ENCODE measurements around the gene CROCC2. TPM values are rescaled to one million over a fixed set of nuclear protein-coding genes. Genes with fewer than 3 reads are reported as not detected.

CROCC2 gene
- total RNA-seq, 1 experiment from 2014 or later: not detected

DNA sequence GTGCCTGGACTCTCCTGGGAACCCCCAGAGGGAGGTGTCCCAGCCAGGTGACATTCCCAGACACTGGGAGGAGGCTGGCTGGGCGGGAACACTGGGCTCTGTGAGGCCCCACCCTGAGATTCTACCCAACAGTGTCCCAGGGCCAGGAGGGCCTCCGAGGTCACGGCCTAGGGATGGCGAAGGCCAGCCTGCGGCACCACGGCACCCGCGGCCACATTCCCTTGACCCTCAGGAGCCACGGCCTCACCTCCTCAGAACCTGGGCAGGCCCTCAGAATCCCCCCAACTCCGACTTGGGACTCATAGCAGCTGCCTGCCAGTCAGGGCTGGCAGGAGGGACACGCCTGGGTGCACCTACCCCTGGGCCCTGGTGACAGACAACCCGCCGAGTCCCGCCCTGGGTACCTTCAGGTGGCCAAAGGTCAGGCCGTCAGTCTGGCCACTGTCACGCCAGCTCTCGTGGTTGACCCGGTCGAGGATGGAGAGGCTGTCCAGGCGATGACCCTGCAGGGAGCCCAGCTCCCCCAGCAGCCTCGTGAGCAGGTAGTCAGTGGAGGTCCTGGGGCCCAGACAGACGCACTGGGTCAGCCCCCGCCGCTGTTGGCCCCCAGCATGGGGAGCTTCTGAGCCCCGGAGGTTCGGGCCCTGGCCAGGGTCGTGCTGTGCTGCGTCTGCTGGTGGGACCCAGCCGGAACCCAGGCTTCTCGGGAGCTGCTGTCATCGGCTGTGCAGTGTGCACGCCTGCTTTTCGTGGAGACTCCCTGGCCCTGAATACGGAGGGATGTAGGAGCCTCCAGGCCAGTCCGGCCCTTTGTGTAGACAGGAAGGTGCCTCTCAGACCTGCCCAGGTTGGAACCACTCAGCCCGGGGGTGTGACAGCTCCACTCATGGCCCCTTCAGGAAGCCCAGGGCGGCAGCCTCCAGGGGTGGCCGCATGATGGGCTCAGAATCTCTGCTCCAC lies 16.3 kb upstream of the CROCC2 start:
- in situ Hi-C loops (cut with HindIII; ENCODE audit: low sequenced_read_pairs): loop anchor here (5.0 kb wide), 1 partner anchor 43 kb away; no protein-coding TSS in a partner anchor
- no peak for DNase-seq (ENCODE audit: low spot score)

DNA sequence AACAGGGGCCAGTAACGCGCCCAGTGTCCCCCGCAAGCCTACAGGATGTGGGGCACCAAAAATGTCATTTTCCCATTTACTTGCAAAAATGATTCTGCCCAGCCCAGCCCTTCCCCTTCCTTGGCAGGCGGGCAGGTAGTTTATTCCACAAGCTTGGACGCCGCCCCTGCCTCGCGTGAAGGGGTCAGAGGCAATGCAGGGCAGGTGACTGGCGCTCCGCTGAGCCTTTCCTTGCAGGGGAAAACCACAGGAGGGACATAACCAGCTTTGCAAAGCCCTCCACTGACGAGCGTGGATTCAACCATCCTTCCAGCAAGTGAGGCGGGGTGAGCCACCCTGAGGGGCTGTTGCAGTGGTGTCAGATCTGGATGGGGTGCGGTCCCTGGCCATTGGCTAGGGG lies 15.4 kb upstream of the CROCC2 start:
- in situ Hi-C loops (cut with HindIII; ENCODE audit: low sequenced_read_pairs): loop anchor here (5.0 kb wide), 1 partner anchor 43 kb away; no protein-coding TSS in a partner anchor
- no peak for DNase-seq (ENCODE audit: low spot score)

- DNase-seq (ENCODE audit: low spot score): peak; percentile 29
- in situ Hi-C loops (cut with HindIII; ENCODE audit: low sequenced_read_pairs): loop anchor here (5.0 kb wide), 1 partner anchor 44 kb away; no protein-coding TSS in a partner anchor
Measured at GRCh38 chr2:240891492-240892340, 14.4 kb upstream of the CROCC2 start.

DNA sequence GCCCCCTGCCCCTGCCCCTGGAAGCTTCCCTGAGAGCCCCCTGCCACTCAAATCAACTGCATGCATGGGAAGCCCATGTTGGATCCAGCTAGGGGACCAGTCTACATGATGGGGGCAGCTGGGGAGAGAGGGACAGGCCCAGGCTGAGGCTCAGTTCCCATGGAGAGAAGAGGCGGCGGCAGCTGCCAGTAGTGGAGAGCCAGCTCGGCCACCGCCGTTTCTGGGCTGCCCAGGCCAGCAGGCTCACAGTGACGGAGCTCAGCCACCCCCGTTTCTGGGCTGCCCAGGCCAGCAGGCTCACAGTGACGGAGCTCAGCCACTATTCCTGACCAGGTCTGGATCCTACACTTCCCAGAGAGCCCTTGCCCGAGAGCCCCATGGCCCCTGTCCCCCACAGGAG lies 13.8 kb upstream of the CROCC2 start:
- in situ Hi-C loops (cut with HindIII; ENCODE audit: low sequenced_read_pairs): loop anchor here (5.0 kb wide), 1 partner anchor 45 kb away; no protein-coding TSS in a partner anchor
- peak; percentile 64 for DNase-seq (ENCODE audit: low spot score)

DNA sequence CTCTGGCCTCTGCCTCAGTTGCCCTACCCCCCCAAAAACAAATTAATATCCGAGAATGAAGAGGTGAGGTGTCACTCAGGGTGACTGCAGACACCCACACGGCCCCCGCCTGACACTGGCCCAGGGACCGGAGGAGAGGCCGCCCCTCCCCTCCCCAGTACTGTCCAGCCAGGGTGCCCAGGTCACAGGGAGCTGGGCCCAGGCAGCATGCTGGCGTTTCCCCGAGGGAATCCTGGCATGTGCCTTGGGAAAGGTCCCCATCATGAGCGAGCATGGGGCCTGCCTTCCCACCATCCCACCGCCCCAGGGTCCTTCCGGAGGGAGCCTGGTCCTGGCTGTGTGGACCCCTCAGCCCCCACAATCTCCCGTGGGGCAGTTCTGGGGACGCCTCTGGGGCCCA lies 13.2 kb upstream of the CROCC2 start:
- no peak for DNase-seq (ENCODE audit: low spot score)
- in situ Hi-C loops (cut with HindIII; ENCODE audit: low sequenced_read_pairs): loop anchor here (5.0 kb wide), 1 partner anchor 46 kb away; no protein-coding TSS in a partner anchor

GRCh38 chr2:240893363-240893844 lies 12.7 kb upstream of the CROCC2 start:
- in situ Hi-C loops (cut with HindIII; ENCODE audit: low sequenced_read_pairs): loop anchor here (5.0 kb wide), 1 partner anchor 46 kb away; no protein-coding TSS in a partner anchor
- DNase-seq (ENCODE audit: low spot score): no peak

DNA sequence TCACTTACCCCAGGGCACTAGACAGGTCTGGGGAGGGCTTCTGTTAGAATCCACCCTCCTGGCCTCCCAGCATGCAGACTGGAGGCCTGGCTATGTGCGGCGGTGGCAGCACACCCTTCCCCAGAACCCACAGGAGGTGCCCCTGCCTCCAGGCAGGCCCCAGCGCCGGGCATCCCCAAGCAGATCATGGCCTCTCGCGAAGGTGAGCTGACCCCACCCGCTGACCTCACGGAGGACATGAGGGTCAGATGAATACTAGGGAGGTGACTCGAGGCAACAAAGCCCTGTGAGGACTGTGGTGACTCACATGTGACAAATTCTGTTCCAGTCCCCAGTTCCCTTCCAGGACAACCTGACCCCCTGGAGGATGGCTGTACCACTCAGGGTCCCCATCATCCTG lies 12.1 kb upstream of the CROCC2 start:
- in situ Hi-C loops (cut with HindIII; ENCODE audit: low sequenced_read_pairs): loop anchor here (5.0 kb wide), 1 partner anchor 47 kb away; no protein-coding TSS in a partner anchor
- no peak for DNase-seq (ENCODE audit: low spot score)

DNA sequence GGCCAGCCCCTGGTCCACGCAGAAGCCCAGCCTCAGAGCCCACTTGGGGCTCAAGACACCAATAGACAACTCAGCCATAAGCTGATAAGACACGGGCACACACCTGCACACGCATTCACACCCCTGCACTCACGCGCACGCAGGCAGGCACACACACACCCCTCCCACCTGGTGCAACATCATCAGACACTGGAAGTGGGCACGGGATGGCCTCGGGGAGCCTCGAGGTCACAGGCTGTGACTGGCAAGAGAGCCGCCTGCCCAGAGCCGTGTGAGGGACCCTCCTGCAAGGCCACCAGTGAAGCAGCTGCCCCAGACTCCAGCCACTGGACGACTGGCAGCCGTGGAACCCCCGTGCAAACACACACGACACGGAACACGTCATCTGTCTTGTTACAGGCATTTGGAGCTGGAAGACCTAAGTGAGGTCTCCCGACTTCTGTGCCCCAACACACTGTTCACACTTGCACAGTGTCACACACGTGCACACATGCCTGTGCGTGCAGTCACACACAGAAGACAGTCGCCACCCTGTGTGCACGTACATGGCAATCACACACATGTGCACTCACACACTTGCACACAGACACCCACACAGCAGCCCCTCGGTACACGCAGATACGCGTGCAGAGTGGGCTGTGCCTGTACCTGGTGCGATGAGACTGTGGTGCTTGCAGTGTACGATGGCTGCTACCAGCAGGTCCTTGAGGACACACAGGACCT lies 11.1 kb upstream of the CROCC2 start:
- DNase-seq (ENCODE audit: low spot score): no peak

DNA sequence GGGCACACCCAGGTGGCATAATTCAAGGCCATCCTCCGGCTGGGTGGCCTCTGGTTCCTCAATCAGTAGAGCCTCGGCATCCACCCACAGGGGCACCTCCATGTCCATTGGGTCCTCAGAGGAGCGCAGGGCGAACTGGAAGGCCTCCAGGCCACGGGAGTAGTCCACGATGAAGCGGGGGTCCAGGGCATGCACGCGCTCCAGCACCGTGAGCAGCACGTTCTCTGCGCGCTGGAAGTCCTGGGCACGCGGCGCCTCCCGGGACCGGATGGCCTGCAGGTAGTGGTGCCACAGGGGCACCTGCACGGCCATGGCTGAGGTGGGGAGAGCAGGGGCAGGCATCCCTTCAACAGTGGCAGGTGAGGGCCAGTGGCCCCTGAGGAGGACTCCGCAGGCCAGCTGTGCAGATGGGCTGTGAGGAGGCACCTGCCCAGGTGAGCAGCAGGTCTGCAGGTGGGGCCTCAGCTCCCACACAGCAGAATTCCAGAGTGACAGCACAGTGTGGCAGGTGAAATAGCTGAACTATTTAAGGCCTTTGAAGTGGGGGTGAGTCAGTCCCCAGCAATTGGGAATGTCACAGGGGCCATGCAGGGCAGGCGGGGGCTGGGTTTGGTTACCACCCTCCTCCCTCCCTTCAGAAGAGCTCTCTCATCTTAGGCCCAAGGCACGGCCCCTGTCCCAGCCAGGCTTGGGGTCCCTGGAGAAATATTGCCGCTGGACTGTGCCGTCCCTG lies 10.3 kb upstream of the CROCC2 start, which contains the start of gene MAB21L4:
TSS of gene MAB21L4 (minus strand) at position 501 of the 733 bp plus-strand sequence. CDS start at position 342, 159 bp downstream.
- in situ Hi-C loops (cut with HindIII; ENCODE audit: low sequenced_read_pairs): no loop called here
- DNase-seq (ENCODE audit: low spot score): no peak

More for the DNA sequence above, 11.1 kb upstream of the CROCC2 start:
- in situ Hi-C loops (cut with HindIII; ENCODE audit: low sequenced_read_pairs): loop anchor here (5.0 kb wide), 1 partner anchor 48 kb away; no protein-coding TSS in a partner anchor

DNA sequence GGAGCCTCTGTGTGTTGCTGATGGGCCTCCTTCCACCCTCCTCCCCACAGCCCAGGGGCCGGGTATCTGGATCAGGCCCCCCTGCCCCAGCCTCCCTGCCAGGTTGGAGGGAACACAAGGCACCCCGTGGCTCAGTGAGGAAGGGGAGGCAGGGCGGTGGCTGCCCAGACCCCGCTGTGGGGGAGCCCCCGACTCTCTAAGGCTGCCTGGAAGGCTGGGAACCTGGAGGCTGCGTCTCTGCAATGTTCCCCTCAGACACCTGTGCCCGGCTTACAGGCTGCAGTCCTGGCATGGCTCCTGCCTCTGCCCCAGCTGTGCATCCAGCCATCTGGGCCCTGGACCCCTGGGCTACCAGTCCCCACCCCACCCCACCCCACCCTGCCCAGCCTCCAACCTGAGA lies 9.7 kb upstream of the CROCC2 start:
- in situ Hi-C loops (cut with HindIII; ENCODE audit: low sequenced_read_pairs): no loop called here
- DNase-seq (ENCODE audit: low spot score): no peak

DNA sequence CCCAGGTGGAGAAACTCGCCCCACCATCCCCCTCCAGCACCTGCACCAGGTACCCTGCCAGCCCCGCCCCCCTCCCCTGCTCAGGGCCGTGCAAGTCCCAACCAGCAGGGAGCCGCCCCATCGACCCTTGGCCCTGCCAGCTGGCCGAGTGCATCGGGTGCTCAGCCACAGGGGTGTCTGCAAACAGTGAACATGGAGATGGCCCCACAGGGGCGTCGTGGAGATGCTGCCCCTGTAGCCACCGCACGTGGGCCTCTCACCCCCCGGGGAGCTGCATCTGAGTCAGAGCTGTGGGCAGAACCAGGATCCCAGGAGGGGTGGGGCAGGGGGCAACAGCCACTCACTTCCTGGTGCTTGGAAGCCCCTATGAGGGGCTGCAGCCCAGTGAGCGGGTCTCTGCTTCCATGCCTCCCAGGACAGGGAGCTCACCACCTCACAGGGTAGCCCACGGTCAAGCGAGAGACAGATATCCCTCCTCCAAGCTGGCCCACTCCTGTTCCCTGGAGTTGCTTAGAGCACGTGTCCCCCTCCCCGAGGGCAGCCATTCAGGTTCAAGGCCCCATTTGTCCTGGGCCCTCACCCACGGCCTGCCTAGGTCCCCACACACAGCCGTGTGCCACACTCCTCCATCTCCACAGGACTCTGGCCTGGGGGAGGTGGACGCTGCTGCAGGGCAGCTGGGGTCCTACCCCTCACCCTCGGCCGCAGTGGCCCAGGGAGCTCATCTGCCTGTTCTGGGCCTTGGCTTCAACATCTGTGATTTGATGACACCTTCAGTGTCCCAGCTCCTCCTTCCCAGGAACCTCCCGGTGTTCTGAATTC lies 9.1 kb upstream of the CROCC2 start:
- DNase-seq (ENCODE audit: low spot score): no peak
- in situ Hi-C loops (cut with HindIII; ENCODE audit: low sequenced_read_pairs): no loop called here

DNA sequence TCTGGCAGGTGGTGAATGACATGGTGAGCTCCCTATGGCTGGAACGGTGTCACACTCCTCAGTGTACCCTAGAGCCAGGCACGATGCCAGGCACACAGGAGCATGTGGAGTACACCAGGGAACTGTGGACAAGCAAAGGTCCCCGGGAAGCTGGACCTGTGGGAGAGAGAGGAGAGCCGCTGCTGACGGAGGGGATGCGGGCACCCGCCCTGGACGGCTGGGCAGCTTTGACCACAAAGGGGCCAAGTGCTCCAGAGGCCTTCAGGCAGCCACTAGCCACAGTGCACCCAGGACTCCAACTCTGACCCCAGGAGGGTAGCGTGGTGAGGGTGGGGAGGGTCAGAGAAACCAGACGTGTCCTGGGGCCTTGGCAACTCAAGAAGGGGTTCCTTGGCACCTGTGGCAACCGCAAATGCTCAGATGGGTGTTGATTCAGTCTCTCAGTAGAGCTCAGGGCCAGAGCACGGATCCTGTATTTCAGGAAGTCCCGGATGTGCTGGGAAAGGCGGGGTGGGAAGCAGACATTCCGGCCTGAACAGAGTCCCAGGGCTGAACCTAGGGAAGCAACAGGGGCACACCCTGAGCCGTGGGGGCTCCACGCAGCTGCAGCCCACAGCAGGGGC lies 7.9 kb upstream of the CROCC2 start:
- peak; percentile 24 for DNase-seq (ENCODE audit: low spot score)
- in situ Hi-C loops (cut with HindIII; ENCODE audit: low sequenced_read_pairs): no loop called here

- no peak for DNase-seq (ENCODE audit: low spot score)
Measured at GRCh38 chr2:240898731-240899467, 7.2 kb upstream of the CROCC2 start.

GRCh38 chr2:240899468-240899865 lies 6.7 kb upstream of the CROCC2 start:
- in situ Hi-C loops (cut with HindIII; ENCODE audit: low sequenced_read_pairs): no loop called here
- no peak for DNase-seq (ENCODE audit: low spot score)

More at GRCh38 chr2:240898731-240899467, 7.2 kb upstream of the CROCC2 start:
- in situ Hi-C loops (cut with HindIII; ENCODE audit: low sequenced_read_pairs): no loop called here

GRCh38 chr2:240900141-240900860 lies 5.8 kb upstream of the CROCC2 start:
- in situ Hi-C loops (cut with HindIII; ENCODE audit: low sequenced_read_pairs): no loop called here
- DNase-seq (ENCODE audit: low spot score): no peak

Data from G401 (cell line).